Smooth muscle cell of the umbilical artery (primary cell): ENCODE data around the gene CTCFL. TPM values are rescaled to one million over a fixed set of nuclear protein-coding genes. Genes with fewer than 3 reads are reported as not detected.

Experiments used
- total RNA-seq: library from RNA; depleted of rRNA; stranded (reverse); fragments of >200 nt; gene quantifications from 2 replicates; pipeline ENCODE4 v1.2.3, GENCODE V29; 2014

CTCFL gene
- not detected in 2 replicates for total RNA-seq

GRCh38 chr20:57524511-57525176 is at the start of gene CTCFL:
TSS of gene CTCFL (minus strand) at chr20:57525140. CDS start at chr20:57524205, 935 bp downstream.

GRCh38 chr20:57560554-57561355 is 35.8 kb upstream of the CTCFL start, which contains the start of gene PCK1:
TSS of gene PCK1 (plus strand) at chr20:57561110. CDS start at chr20:57561412, 302 bp downstream.

Other genes with a start within 250 kb of the CTCFL start
- not detected in 2 replicates for gene SPO11, start 195.3 kb downstream of the CTCFL start, total RNA-seq
- 27.3 and 33.6 TPM in 2 replicates for gene RAE1, start 173.9 kb downstream of the CTCFL start, total RNA-seq
- 4.5 and 13.3 TPM in 2 replicates for gene RBM38, start 133.7 kb downstream of the CTCFL start, total RNA-seq
- not detected in 2 replicates for gene PCK1, start 36.0 kb upstream of the CTCFL start, total RNA-seq
- gene ZBP1, start 95.3 kb upstream of the CTCFL start, total RNA-seq = not detected in 2 replicates
- 9.0 and 20.5 TPM in 2 replicates for gene PMEPA1, start 184.9 kb upstream of the CTCFL start, total RNA-seq